Loucy (cell line): ENCODE measurements around the gene OVAAL.

Experiments used
- H2AFZ ChIP-seq: fragments of 200-600 bp; sonication (generic); 2 replicates; pipeline ENCODE4 v1.6.0; 2016; ENCODE audit warnings: antibody characterized with exemption, mild to moderate bottlenecking, low read length, moderate library complexity
- H3F3A ChIP-seq: fragments of 200-600 bp; 2 replicates; pipeline ENCODE4 v1.6.0; 2016; ENCODE audit warnings: antibody characterized with exemption, low read depth, mild to moderate bottlenecking
- H3K27me3 ChIP-seq: fragments of 200-600 bp; sonication (generic); 2 replicates; pipeline ENCODE4 v1.6.1; 2014; ENCODE audit warnings: low read length, mild to moderate bottlenecking; ENCODE audit not compliant: insufficient read depth, poor library complexity, severe bottlenecking
- H3K36me3 ChIP-seq: fragments of 200-600 bp; sonication (generic); 2 replicates; pipeline ENCODE4 v1.6.1; 2016; ENCODE audit warnings: low read length; ENCODE audit not compliant: insufficient read depth
- H3K4me1 ChIP-seq: fragments of 200-600 bp; sonication (generic); 2 replicates; pipeline ENCODE4 v1.5.1; 2014; ENCODE audit warnings: low read length, mild to moderate bottlenecking; ENCODE audit not compliant: insufficient read depth, poor library complexity, severe bottlenecking
- H3K4me2 ChIP-seq: fragments of 200-600 bp; sonication (generic); 2 replicates; pipeline ENCODE4 v1.6.0; 2014; ENCODE audit warnings: antibody characterized with exemption, low read length, low read depth, mild to moderate bottlenecking; ENCODE audit not compliant: poor library complexity, severe bottlenecking
- H3K4me3 ChIP-seq: fragments of 200-600 bp; sonication (generic); 2 replicates; pipeline ENCODE4 v1.5.1; 2014; ENCODE audit warnings: low read length, mild to moderate bottlenecking, mixed read lengths; ENCODE audit not compliant: poor library complexity, severe bottlenecking
- H3K79me2 ChIP-seq: fragments of 200-600 bp; sonication (generic); 2 replicates; pipeline ENCODE4 v1.6.1; 2014; ENCODE audit warnings: low read length; ENCODE audit not compliant: insufficient read depth
- H3K9ac ChIP-seq: fragments of 200-600 bp; sonication (generic); 2 replicates; pipeline ENCODE4 v1.6.0; 2014; ENCODE audit warnings: mild to moderate bottlenecking, low read depth, low read length, moderate library complexity; ENCODE audit not compliant: poor library complexity, severe bottlenecking
- H3K9me2 ChIP-seq: fragments of 200-600 bp; sonication (generic); replicated peaks from 2 replicates; pipeline ENCODE4 v1.6.1; 2016; ENCODE audit warnings: low read depth, low read length, mixed read lengths
- H3K9me3 ChIP-seq: fragments of 200-600 bp; sonication (generic); 2 replicates; pipeline ENCODE4 v1.6.1; 2014; ENCODE audit warnings: mild to moderate bottlenecking, antibody characterized with exemption, low read length, low read depth; ENCODE audit not compliant: insufficient read depth
- H4K20me1 ChIP-seq: fragments of 200-600 bp; sonication (generic); 2 replicates; pipeline ENCODE4 v1.6.0; 2014; ENCODE audit warnings: antibody characterized with exemption, low read length, mild to moderate bottlenecking; ENCODE audit not compliant: insufficient read depth, poor library complexity, severe bottlenecking
- EZH2phosphoT487 ChIP-seq: fragments of 200-600 bp; IDR thresholded peaks from 2 replicates; pipeline ENCODE4 v1.6.1; 2018; ENCODE audit warnings: antibody characterized with exemption, mild to moderate bottlenecking, moderate library complexity, borderline replicate concordance
- TF ChIP-seq, protein P1 (sequence below): fragments of 200-600 bp; sonication (generic); conservative IDR thresholded peaks from 2 replicates; pipeline ENCODE4 v1.5.1; 2014; ENCODE audit warnings: mild to moderate bottlenecking, antibody characterized with exemption, low read length

The OVAAL gene

DNA sequence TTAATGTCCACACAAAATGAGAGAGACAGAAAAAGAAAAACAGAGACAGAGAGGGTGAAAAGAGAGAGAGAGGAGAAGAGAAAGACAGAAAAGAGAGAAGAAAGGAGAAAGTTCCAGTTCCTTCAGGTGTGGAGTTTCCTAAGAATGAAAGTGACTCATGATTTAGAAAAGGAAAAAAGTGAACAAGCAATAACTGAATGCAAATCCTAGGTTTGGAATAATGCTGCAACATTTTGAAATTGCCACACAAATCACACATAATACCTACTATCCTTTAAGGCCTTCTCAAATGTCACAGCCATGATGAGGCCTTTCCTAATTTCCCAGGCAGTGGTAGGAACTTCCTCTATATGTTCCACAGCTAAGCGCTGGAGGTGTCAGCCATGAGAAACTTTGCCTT lies 41.6 kb downstream of the OVAAL start:
- Histone ChIP-seq H4K20me1 (no peaks in the 10 kb centered on the region), H3K4me3 (no peak overlapping the region), H3F3A (no peaks in the 10 kb centered on the region), H3K9ac (no peak overlapping the region), H3K36me3 (no peaks in the 10 kb centered on the region), H3K79me2 (no peaks in the 10 kb centered on the region), H3K4me1 (no peaks in the 10 kb centered on the region), H2AFZ (no peak overlapping the region), H3K9me2 (no peaks in the 10 kb centered on the region), H3K4me2 (no peak overlapping the region), H3K9me3 (no peaks in the 10 kb centered on the region), H3K27me3 (no peaks in the 10 kb centered on the region)
- TF ChIP-seq EZH2phosphoT487 = no peak
- TF ChIP-seq, protein P1, sequence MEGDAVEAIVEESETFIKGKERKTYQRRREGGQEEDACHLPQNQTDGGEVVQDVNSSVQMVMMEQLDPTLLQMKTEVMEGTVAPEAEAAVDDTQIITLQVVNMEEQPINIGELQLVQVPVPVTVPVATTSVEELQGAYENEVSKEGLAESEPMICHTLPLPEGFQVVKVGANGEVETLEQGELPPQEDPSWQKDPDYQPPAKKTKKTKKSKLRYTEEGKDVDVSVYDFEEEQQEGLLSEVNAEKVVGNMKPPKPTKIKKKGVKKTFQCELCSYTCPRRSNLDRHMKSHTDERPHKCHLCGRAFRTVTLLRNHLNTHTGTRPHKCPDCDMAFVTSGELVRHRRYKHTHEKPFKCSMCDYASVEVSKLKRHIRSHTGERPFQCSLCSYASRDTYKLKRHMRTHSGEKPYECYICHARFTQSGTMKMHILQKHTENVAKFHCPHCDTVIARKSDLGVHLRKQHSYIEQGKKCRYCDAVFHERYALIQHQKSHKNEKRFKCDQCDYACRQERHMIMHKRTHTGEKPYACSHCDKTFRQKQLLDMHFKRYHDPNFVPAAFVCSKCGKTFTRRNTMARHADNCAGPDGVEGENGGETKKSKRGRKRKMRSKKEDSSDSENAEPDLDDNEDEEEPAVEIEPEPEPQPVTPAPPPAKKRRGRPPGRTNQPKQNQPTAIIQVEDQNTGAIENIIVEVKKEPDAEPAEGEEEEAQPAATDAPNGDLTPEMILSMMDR = no peak

DNA sequence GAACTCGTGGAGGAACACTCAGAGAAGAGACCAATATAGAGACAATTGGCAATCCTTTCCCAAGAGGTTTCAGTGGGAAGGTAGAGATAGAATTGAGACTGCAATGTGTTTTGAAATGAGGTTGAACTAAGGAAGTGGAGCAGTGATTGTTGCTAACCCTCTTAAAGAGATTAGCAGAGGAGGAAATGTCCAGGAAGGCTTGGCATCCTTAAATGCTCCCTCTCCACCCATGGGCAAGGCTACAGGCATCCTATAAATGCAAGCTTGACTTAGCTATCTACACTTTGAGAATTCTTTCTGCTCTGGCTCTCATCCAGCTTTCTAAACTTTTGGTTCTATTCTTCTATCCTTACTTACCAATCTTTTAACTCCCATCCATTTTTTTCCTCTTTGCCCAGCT lies 42.7 kb downstream of the OVAAL start:
- Histone ChIP-seq H3K36me3 (no peaks in the 10 kb centered on the region), H3K9ac (no peak overlapping the region), H3F3A (no peaks in the 10 kb centered on the region), H3K27me3 (no peaks in the 10 kb centered on the region), H2AFZ (no peak overlapping the region), H3K9me2 (no peaks in the 10 kb centered on the region), H4K20me1 (no peaks in the 10 kb centered on the region), H3K4me3 (no peak overlapping the region), H3K9me3 (no peaks in the 10 kb centered on the region), H3K4me2 (no peak overlapping the region), H3K79me2 (no peaks in the 10 kb centered on the region), H3K4me1 (no peaks in the 10 kb centered on the region)
- no peak for TF ChIP-seq EZH2phosphoT487
- TF ChIP-seq, protein P1 = no peak

DNA sequence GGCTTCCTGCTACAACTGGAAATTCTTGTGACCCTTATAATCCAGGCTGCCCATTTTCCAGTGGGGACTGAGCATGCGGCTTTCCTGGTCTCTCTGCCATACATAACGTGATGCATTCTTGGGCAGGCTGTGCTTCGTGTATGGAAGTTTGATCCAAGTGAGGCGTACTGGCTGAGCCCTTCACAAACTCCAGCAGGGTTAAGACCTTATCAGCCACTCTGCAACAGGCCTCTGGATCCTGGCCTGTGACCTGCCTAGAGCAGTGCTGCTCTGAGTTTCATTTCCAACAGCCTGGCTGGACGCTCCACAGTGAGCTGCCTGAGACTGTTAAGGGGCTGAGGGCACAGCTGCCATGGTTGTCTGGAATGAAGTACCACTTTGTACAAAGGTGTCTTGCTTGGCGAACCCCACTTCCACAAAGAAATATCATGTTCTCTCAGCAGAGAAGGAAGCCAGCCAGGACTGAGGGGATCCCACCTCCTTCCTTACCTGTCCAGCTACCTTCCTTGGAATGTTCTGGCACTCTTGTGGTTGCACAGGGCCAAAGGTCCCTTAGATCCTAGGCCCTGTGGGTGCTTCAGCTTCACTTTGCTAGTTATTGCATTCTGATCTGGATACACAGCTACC lies 44.6 kb downstream of the OVAAL start:
- Histone ChIP-seq H3F3A (no peaks in the 10 kb centered on the region), H3K4me1 (no peaks in the 10 kb centered on the region), H3K36me3 (no peaks in the 10 kb centered on the region), H2AFZ (no peak overlapping the region), H3K9ac (no peak overlapping the region), H3K4me2 (no peak overlapping the region), H3K79me2 (no peaks in the 10 kb centered on the region), H3K9me3 (no peaks in the 10 kb centered on the region), H4K20me1 (no peaks in the 10 kb centered on the region), H3K4me3 (no peak overlapping the region), H3K9me2 (no peaks in the 10 kb centered on the region), H3K27me3 (no peaks in the 10 kb centered on the region)
- TF ChIP-seq EZH2phosphoT487 = no peak

DNA sequence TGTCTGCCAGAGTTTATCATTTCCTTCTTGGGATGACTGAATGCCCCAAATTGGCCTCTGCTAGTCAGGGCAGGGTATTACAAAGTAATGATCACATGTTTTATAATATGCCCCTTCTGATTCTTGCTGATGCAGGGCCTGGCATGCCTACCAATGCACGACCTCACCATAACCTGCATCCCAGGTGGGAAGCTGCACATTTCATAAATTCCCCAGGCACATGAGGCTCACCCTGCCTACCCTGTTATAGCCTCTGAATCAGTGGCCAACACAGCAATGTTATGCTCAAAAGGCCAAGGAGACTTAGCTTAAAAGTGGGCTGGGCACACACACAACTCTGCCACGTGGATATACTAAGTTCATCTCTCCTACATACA lies 45.1 kb downstream of the OVAAL start:
- no peak overlapping the region for H3K9ac ChIP-seq
- TF ChIP-seq, protein P1 = no peak
- no peak for TF ChIP-seq EZH2phosphoT487

More for the DNA sequence above, 45.1 kb downstream of the OVAAL start:
- H3K9me2 ChIP-seq = no peaks in the 10 kb centered on the region
- H3K9me3 ChIP-seq = no peaks in the 10 kb centered on the region
- H3K4me2 ChIP-seq = no peak overlapping the region
- H3K36me3 ChIP-seq = no peaks in the 10 kb centered on the region
- H4K20me1 ChIP-seq = no peaks in the 10 kb centered on the region
- no peaks in the 10 kb centered on the region for H3F3A ChIP-seq
- H3K4me1 ChIP-seq = no peaks in the 10 kb centered on the region
- no peak overlapping the region for H2AFZ ChIP-seq
- H3K4me3 ChIP-seq = no peak overlapping the region
- no peaks in the 10 kb centered on the region for H3K27me3 ChIP-seq
- no peaks in the 10 kb centered on the region for H3K79me2 ChIP-seq
